IMR-90 (cell line): ENCODE measurements around the gene PHC2. TPM values are rescaled to one million over a fixed set of nuclear protein-coding genes. Genes with fewer than 3 reads are reported as not detected.
A peak's percentile ranks its signal among the peaks of the same experiment; 100 is the strongest.

Experiments
- ATAC-seq: fragments of 200-7000 bp; cut with Tn5 transposase; 2 replicates; pipeline ENCODE4 v1.9.1; 2020; ENCODE audit warnings: low read depth, mild to moderate bottlenecking, moderate library complexity
- BruUV-seq: library from RNA; stranded (reverse); fragments of 400-500 nt; replicated peaks from 2 replicates; lab custom pipeline; 2021; lab: Mats Ljungman, UMichigan
- CTCF ChIA-PET: fragments of 300-600 bp; formaldehyde crosslinking; extraction: SDS; loops from one replicate; lab custom pipeline; 2021; ENCODE audit warnings: antibody characterized with exemption; lab: Yijun Ruan, JAX
- POLR2A ChIA-PET: fragments of 300-600 bp; sonication (Branson Sonifier 250); formaldehyde crosslinking; loops from one replicate; lab custom pipeline; 2022; ENCODE audit warnings: antibody characterized with exemption; ENCODE audit not compliant: unreplicated experiment; lab: Charles Lee
- DNase-seq: peaks from one replicate; pipeline ENCODE4 v3.0.0; 2013
- H2AFZ ChIP-seq: replicated peaks from 2 replicates; pipeline ENCODE3; 2013; ENCODE audit warnings: low read length, mild to moderate bottlenecking; ENCODE audit not compliant: poor library complexity
- H2AK5ac ChIP-seq: 2 replicates; pipeline ENCODE4 v1.6.1; 2013; ENCODE audit warnings: low read depth, low read length, inconsistent platforms
- H2AK9ac ChIP-seq: replicated peaks from 2 replicates; pipeline ENCODE3; 2013; ENCODE audit warnings: mild to moderate bottlenecking, low read depth, low read length, moderate library complexity; ENCODE audit not compliant: poor library complexity
- H2BK120ac ChIP-seq: 2 replicates; pipeline ENCODE4 v1.6.1; 2013; ENCODE audit warnings: low read depth, low read length, inconsistent platforms
- H2BK15ac ChIP-seq: 3 replicates; pipeline ENCODE4 v1.6.1; 2013; ENCODE audit warnings: low read depth, low read length, inconsistent platforms
- H2BK20ac ChIP-seq: 2 replicates; pipeline ENCODE4 v1.6.1; 2013; ENCODE audit warnings: low read depth, mild to moderate bottlenecking, inconsistent platforms, low read length, moderate library complexity
- H2BK5ac ChIP-seq: 2 replicates; pipeline ENCODE4 v1.6.1; 2013; ENCODE audit warnings: mild to moderate bottlenecking, low read depth, low read length, inconsistent platforms; ENCODE audit not compliant: poor library complexity, severe bottlenecking
- H3K14ac ChIP-seq: replicated peaks from 2 replicates; pipeline ENCODE4 v1.6.1; 2013; ENCODE audit warnings: low read depth, low read length, inconsistent platforms
- H3K18ac ChIP-seq: 2 replicates; pipeline ENCODE4 v1.6.1; 2013; ENCODE audit warnings: low read depth, low read length, control low read depth
- H3K23ac ChIP-seq: 2 replicates; pipeline ENCODE4 v1.6.1; 2013; ENCODE audit warnings: low read depth, low read length, inconsistent platforms
- H3K27ac ChIP-seq: 2 replicates; pipeline ENCODE4 v1.5.1; 2013; ENCODE audit warnings: mild to moderate bottlenecking, control low read depth, low read length; ENCODE audit not compliant: insufficient read depth
- H3K27me3 ChIP-seq: 2 replicates; pipeline ENCODE4 v1.6.1; 2013; ENCODE audit warnings: low read length; ENCODE audit not compliant: control insufficient read depth, insufficient read depth
- H3K36me3 ChIP-seq: 2 replicates; pipeline ENCODE4 v1.6.1; 2013; ENCODE audit warnings: low read length, mixed read lengths; ENCODE audit not compliant: control insufficient read depth, insufficient read depth
- H3K4ac ChIP-seq: 2 replicates; pipeline ENCODE4 v1.6.1; 2013; ENCODE audit warnings: low read depth, low read length, inconsistent platforms
- H3K4me1 ChIP-seq: 2 replicates; pipeline ENCODE4 v1.6.1; 2013; ENCODE audit warnings: low read length, mixed read lengths; ENCODE audit not compliant: control insufficient read depth, insufficient read depth
- H3K4me2 ChIP-seq: 2 replicates; pipeline ENCODE4 v1.6.1; 2013; ENCODE audit warnings: low read depth, mild to moderate bottlenecking, control low read depth, low read length, moderate library complexity
- H3K4me3 ChIP-seq: 2 replicates; pipeline ENCODE4 v1.5.1; 2013; ENCODE audit warnings: low read depth, mild to moderate bottlenecking, control low read depth, low read length, moderate library complexity; ENCODE audit not compliant: insufficient read depth
- H3K56ac ChIP-seq: 2 replicates; pipeline ENCODE4 v1.6.1; 2013; ENCODE audit warnings: low read length, inconsistent platforms; ENCODE audit not compliant: insufficient read depth; ENCODE audit errors: extremely low read depth
- H3K79me1 ChIP-seq, 2 experiments: 2 replicates each; pipeline ENCODE4 v1.6.1; 2013; ENCODE audit warnings: low read length in 2 of 2, inconsistent platforms in 1 of 2, low read depth in 1 of 2
- H3K9ac ChIP-seq: 2 replicates; pipeline ENCODE4 v1.6.1; 2013; ENCODE audit warnings: low read depth, low read length, control low read depth
- H3K9me1 ChIP-seq: 2 replicates; pipeline ENCODE4 v1.6.1; 2013; ENCODE audit warnings: low read length, inconsistent platforms; ENCODE audit not compliant: insufficient read depth
- H3K9me3 ChIP-seq: 2 replicates; pipeline ENCODE4 v1.6.1; 2013; ENCODE audit warnings: low read length; ENCODE audit not compliant: control insufficient read depth, insufficient read depth
- H4K20me1 ChIP-seq: 2 replicates; pipeline ENCODE4 v1.6.1; 2013; ENCODE audit warnings: low read length, inconsistent platforms; ENCODE audit not compliant: insufficient read depth
- H4K5ac ChIP-seq: 2 replicates; pipeline ENCODE4 v1.6.1; 2013; ENCODE audit warnings: mild to moderate bottlenecking, low read depth, low read length, control low read depth
- H4K8ac ChIP-seq, 2 experiments: 2 replicates each; pipeline ENCODE4 v1.6.1; 2013; ENCODE audit warnings: low read depth in 2 of 2, low read length in 2 of 2, control low read depth in 1 of 2, inconsistent platforms in 1 of 2
- H4K91ac ChIP-seq: 2 replicates; pipeline ENCODE4 v1.6.1; 2013; ENCODE audit warnings: low read depth, low read length, inconsistent platforms; ENCODE audit not compliant: insufficient read depth
- FOS ChIP-seq: fragments of 150-350 bp; IDR thresholded peaks from 2 replicates; pipeline ENCODE4 v1.6.1; 2016; ENCODE audit warnings: low read depth, low read length
- WGBS, 2 experiments: methylation state at CpG; one replicate each; pipeline versions ENCODE4 v1.1.5 to v1.1.7; 2013; ENCODE audit warnings: missing lambda C conversion rate in 2 of 2; ENCODE audit not compliant: insufficient read length in 1 of 2; ENCODE audit errors: extremely low coverage in 2 of 2; 5-methylcytosine and 5-hydroxymethylcytosine counted together
- dilution Hi-C: fragments of 300-500 bp; cut with HindIII; formaldehyde crosslinking; loops from one replicate; pipeline ENCODE4 v1.14.3; 2018; ENCODE audit warnings: low sequenced_read_pairs; ENCODE audit not compliant: unreplicated experiment
- in situ Hi-C: fragments of 300-500 bp; cut with MboI; formaldehyde crosslinking; loops from 3 replicates; pipeline ENCODE4 v1.14.3; 2019; ENCODE audit warnings: low sequenced_read_pairs, inconsistent platforms, mixed read lengths
- intact Hi-C: fragments of 100-400 bp; cut with micrococcal nuclease; formaldehyde crosslinking; loops from 2 replicates; pipeline ENCODE4 v1.10.0; 2022
- polyA plus RNA-seq, 3 experiments: library from polyadenylated mRNA; depleted of rRNA; stranded (reverse); fragments of >200 nt; gene quantifications; 2 replicates each; pipeline ENCODE4 v1.2.3, GENCODE V29; 2012; ENCODE audit warnings: low replicate concordance in 1 of 3
- total RNA-seq: library from RNA; depleted of rRNA; stranded (reverse); fragments of >200 nt; gene quantifications from 2 replicates; pipeline ENCODE4 v1.2.3, GENCODE V29; 2012

PHC2 gene
- total and polyA plus RNA-seq, 2 of the 4 experiments (the other 2 are of a cell fraction) = 46.4 to 98.1 TPM

GRCh38 chr1:33466159-33466558 is 35.3 kb upstream of the PHC2 start:
- no peak overlapping the region for H3K4me2 ChIP-seq
- no peak overlapping the region for H4K91ac ChIP-seq
- H2AK5ac ChIP-seq = no peak overlapping the region
- H2BK15ac ChIP-seq = no peak overlapping the region; the same call in 2 of the 3 replicates
- H3K4ac ChIP-seq = 0 out of 2 replicates have a peak overlapping the region, but pooled peaks have one; percentile 6
- peak overlapping the region; percentile 47 for H2AFZ ChIP-seq
- H3K79me1 ChIP-seq = no peaks in the 10 kb centered on the region
- TF ChIP-seq FOS = no peak
- peaks cover 13% of the 10 kb centered on the region for H3K9me1 ChIP-seq
- in situ Hi-C loops = loop anchor here (5.0 to 10.0 kb wide), 3 partner anchors 169 to 371 kb away; no protein-coding TSS in a partner anchor
- H3K9ac ChIP-seq = no peak overlapping the region
- H3K4me3 ChIP-seq = no peak overlapping the region
- no peak overlapping the region for H2BK5ac ChIP-seq
- dilution Hi-C loops = no loop called here
- 23% methylated on average over 4 of the region's 6 CpGs; no CpG with 5 or more reads in 1 of the 2 experiments for WGBS, 2 experiments
- no TSS peak for BruUV-seq
- DNase-seq = no peak
- no peak overlapping the region for H3K56ac ChIP-seq
- intact Hi-C loops = no loop called here
- H3K27me3 ChIP-seq = no peaks in the 10 kb centered on the region
- H4K20me1 ChIP-seq = no peaks in the 10 kb centered on the region
- ChIA-PET POLR2A (no interaction called here), CTCF (no interaction called here)
- H2BK20ac ChIP-seq = 0 out of 2 replicates have a peak overlapping the region, but pooled peaks have one; percentile 13
- peak overlapping the region; percentile 45; the same call in 1 of the 2 replicates for H3K14ac ChIP-seq
- no peak overlapping the region; the same call in 1 of the 2 replicates for H3K23ac ChIP-seq
- no peak overlapping the region for H2BK120ac ChIP-seq
- no peak overlapping the region; a peak in 1 of 4 replicates for H4K8ac ChIP-seq
- no peaks in the 10 kb centered on the region for H3K9me3 ChIP-seq
- peaks cover 14% of the 10 kb centered on the region; the same call in 1 of the 2 replicates for H3K4me1 ChIP-seq
- H2AK9ac ChIP-seq = peak overlapping the region; percentile 28
- H4K5ac ChIP-seq = peak overlapping the region; percentile 31; the same call in 1 of the 2 replicates
- no peaks in the 10 kb centered on the region for H3K36me3 ChIP-seq
- no peak overlapping the region for H3K18ac ChIP-seq
- ATAC-seq = no peak
- no peak overlapping the region for H3K27ac ChIP-seq
